ENCODE measurements around the gene SH2D6.

- TF ChIP-seq ZNF764 (CRISPR knock-in tag; IDR thresholded peaks at IDR 0.05; ENCODE audit: low read depth), result no peak
- TF ChIP-seq, protein P1, sequence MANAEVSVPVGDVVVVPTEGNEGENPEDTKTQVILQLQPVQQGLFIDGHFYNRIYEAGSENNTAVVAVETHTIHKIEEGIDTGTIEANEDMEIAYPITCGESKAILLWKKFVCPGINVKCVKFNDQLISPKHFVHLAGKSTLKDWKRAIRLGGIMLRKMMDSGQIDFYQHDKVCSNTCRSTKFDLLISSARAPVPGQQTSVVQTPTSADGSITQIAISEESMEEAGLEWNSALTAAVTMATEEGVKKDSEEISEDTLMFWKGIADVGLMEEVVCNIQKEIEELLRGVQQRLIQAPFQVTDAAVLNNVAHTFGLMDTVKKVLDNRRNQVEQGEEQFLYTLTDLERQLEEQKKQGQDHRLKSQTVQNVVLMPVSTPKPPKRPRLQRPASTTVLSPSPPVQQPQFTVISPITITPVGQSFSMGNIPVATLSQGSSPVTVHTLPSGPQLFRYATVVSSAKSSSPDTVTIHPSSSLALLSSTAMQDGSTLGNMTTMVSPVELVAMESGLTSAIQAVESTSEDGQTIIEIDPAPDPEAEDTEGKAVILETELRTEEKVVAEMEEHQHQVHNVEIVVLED (CRISPR knock-in tag; IDR thresholded peaks at IDR 0.05), result no peak
- no peak for TF ChIP-seq NR2F6 (CRISPR knock-in tag; IDR thresholded peaks at IDR 0.05)
- TF ChIP-seq CTCF (IDR thresholded peaks at IDR 0.05 in 2 of 3, conservative IDR thresholded peaks at IDR 0.05 in 1 of 3; ENCODE audit: insufficient read depth in 2 of 3, low read depth in 1 of 3, low read length in 3 of 3), result no peak
- TF ChIP-seq ZZZ3 (IDR thresholded peaks at IDR 0.05), result no peak
- TF ChIP-seq USF1 (CRISPR knock-in tag; IDR thresholded peaks at IDR 0.05), result no peak
- no peak for TF ChIP-seq ZNF175 (CRISPR knock-in tag; IDR thresholded peaks at IDR 0.05; ENCODE audit: low read depth)
- TF ChIP-seq, protein P2, sequence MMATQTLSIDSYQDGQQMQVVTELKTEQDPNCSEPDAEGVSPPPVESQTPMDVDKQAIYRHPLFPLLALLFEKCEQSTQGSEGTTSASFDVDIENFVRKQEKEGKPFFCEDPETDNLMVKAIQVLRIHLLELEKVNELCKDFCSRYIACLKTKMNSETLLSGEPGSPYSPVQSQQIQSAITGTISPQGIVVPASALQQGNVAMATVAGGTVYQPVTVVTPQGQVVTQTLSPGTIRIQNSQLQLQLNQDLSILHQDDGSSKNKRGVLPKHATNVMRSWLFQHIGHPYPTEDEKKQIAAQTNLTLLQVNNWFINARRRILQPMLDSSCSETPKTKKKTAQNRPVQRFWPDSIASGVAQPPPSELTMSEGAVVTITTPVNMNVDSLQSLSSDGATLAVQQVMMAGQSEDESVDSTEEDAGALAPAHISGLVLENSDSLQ (IDR thresholded peaks at IDR 0.05), result no peak
- TF ChIP-seq MAFK (IDR thresholded peaks at IDR 0.05; ENCODE audit: low read length), result no peak
- TF ChIP-seq NFATC3 (IDR thresholded peaks at IDR 0.05), result no peak
- TF ChIP-seq BDP1 (IDR thresholded peaks at IDR 0.05; ENCODE audit: insufficient read depth, insufficient read length), result no peak
- TF ChIP-seq, protein P3, sequence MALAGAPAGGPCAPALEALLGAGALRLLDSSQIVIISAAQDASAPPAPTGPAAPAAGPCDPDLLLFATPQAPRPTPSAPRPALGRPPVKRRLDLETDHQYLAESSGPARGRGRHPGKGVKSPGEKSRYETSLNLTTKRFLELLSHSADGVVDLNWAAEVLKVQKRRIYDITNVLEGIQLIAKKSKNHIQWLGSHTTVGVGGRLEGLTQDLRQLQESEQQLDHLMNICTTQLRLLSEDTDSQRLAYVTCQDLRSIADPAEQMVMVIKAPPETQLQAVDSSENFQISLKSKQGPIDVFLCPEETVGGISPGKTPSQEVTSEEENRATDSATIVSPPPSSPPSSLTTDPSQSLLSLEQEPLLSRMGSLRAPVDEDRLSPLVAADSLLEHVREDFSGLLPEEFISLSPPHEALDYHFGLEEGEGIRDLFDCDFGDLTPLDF (CRISPR knock-in tag; IDR thresholded peaks at IDR 0.05), result no peak
- no peak for TF ChIP-seq EZH2 (IDR thresholded peaks at IDR 0.05; ENCODE audit: borderline replicate concordance, low read depth, low read length)
Measured at GRCh38 chr2:85475799-85476490, 57.4 kb downstream of the SH2D6 start.

Measured in K562 (cell line).